ENCODE data around the gene FAM53B. TPM values are rescaled to one million over a fixed set of nuclear protein-coding genes. Genes with fewer than 3 reads are reported as not detected.

The FAM53B gene
- total RNA-seq, 1 donor from 2014 or later, result 17.0 TPM

GRCh38 chr10:124681626-124682552 lies 62.3 kb downstream of the FAM53B start:
- DNase-seq (ENCODE audit: extremely low read depth, low read depth, low spot score), result no peak

- no peak for DNase-seq (ENCODE audit: extremely low read depth, low read depth, low spot score)
These were observed 63.1 kb downstream of the FAM53B start for GRCh38 chr10:124681091-124681490.

- no peak for DNase-seq (ENCODE audit: extremely low read depth, low read depth, low spot score)
These were observed 63.5 kb downstream of the FAM53B start for GRCh38 chr10:124680675-124681074.

- no peak for DNase-seq (ENCODE audit: extremely low read depth, low read depth, low spot score)
These were observed 64.8 kb downstream of the FAM53B start for GRCh38 chr10:124679401-124679800.

- DNase-seq (ENCODE audit: extremely low read depth, low read depth, low spot score), result no peak
These were observed 65.5 kb downstream of the FAM53B start for GRCh38 chr10:124678557-124679240.

- no peak for DNase-seq (ENCODE audit: extremely low read depth, low read depth, low spot score)
These were observed 66.2 kb downstream of the FAM53B start for GRCh38 chr10:124677749-124678556.

- no peak for DNase-seq (ENCODE audit: extremely low read depth, low read depth, low spot score)
These were observed 66.9 kb downstream of the FAM53B start for GRCh38 chr10:124677293-124677699.

GRCh38 chr10:124676416-124677062 lies 67.6 kb downstream of the FAM53B start:
- DNase-seq (ENCODE audit: extremely low read depth, low read depth, low spot score), result no peak

- no peak for DNase-seq (ENCODE audit: extremely low read depth, low read depth, low spot score)
These were observed 68.4 kb downstream of the FAM53B start for GRCh38 chr10:124675824-124676223.

GRCh38 chr10:124675261-124675660 lies 68.9 kb downstream of the FAM53B start:
- no peak for DNase-seq (ENCODE audit: extremely low read depth, low read depth, low spot score)

- DNase-seq (ENCODE audit: extremely low read depth, low read depth, low spot score), result no peak
These were observed 69.4 kb downstream of the FAM53B start for GRCh38 chr10:124674768-124675222.

- DNase-seq (ENCODE audit: extremely low read depth, low read depth, low spot score), result no peak
These were observed 72.0 kb downstream of the FAM53B start for GRCh38 chr10:124672181-124672638.

- DNase-seq (ENCODE audit: extremely low read depth, low read depth, low spot score), result no peak
These were observed 72.6 kb downstream of the FAM53B start for GRCh38 chr10:124671486-124672075.

GRCh38 chr10:124670849-124671248 lies 73.3 kb downstream of the FAM53B start:
- no peak for DNase-seq (ENCODE audit: extremely low read depth, low read depth, low spot score)

- no peak for DNase-seq (ENCODE audit: extremely low read depth, low read depth, low spot score)
These were observed 74.1 kb downstream of the FAM53B start for GRCh38 chr10:124669824-124670654.

- no peak for DNase-seq (ENCODE audit: extremely low read depth, low read depth, low spot score)
These were observed 74.9 kb downstream of the FAM53B start for GRCh38 chr10:124669141-124669823.

GRCh38 chr10:124668517-124669051 lies 75.6 kb downstream of the FAM53B start:
- DNase-seq (ENCODE audit: extremely low read depth, low read depth, low spot score), result no peak

All from glomerular endothelial cell (primary cell).